HUES64 (cell line): ENCODE measurements around the gene SLC2A10.

ENCODE experiments used
- H3K27ac ChIP-seq: 2 replicates; pipeline ENCODE4 v1.7.0; 2013; ENCODE audit warnings: low read depth, low read length, inconsistent platforms
- H3K27me3 ChIP-seq: 2 replicates; pipeline ENCODE4 v1.6.1; 2013; ENCODE audit warnings: mild to moderate bottlenecking, low read length; ENCODE audit not compliant: insufficient read depth
- H3K36me3 ChIP-seq: 2 replicates; pipeline ENCODE4 v1.6.1; 2013; ENCODE audit warnings: mild to moderate bottlenecking, low read length; ENCODE audit not compliant: insufficient read depth
- H3K4me1 ChIP-seq: 2 replicates; pipeline ENCODE4 v1.6.1; 2013; ENCODE audit warnings: mild to moderate bottlenecking, low read length, moderate library complexity; ENCODE audit not compliant: insufficient read depth
- H3K4me3 ChIP-seq: 2 replicates; pipeline ENCODE4 v1.5.1; 2013; ENCODE audit warnings: mild to moderate bottlenecking, low read length, moderate library complexity
- H3K9ac ChIP-seq: 2 replicates; pipeline ENCODE4 v1.6.1; 2013; ENCODE audit warnings: mild to moderate bottlenecking, low read depth, low read length
- H3K9me3 ChIP-seq: 2 replicates; pipeline ENCODE4 v1.6.1; 2013; ENCODE audit warnings: low read depth, low read length; ENCODE audit not compliant: insufficient read depth
- WGBS: fragments of 150-250, 120-280 bp; methylation state at CpG from one replicate; pipeline ENCODE4 v1.1.7; 2013; ENCODE audit warnings: missing lambda C conversion rate; 5-methylcytosine and 5-hydroxymethylcytosine counted together

SLC2A10 gene

DNA sequence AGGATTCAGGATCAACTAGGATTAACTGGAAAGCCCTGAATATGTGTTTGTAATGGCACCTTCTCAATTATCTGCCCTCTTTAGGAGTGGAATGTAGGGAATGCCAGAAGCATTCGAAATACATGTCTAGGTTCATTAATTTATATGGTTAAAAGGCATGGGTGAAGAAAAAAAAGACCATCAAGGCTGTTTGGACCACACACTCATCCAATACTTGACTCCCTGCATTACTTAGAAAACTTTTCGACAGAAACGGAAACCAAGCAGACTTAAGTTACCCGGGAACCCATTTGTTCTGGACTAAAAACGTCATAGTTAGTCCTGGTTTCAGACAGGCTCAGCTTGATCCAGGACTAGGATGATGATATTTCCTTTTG lies 33.2 kb downstream of the SLC2A10 start:
- no peaks in the 10 kb centered on the region for H3K36me3 ChIP-seq
- WGBS: 86% methylated on average over 5 of the region's 5 CpGs
- no peak overlapping the region for H3K4me3 ChIP-seq
- H3K9ac ChIP-seq: no peak overlapping the region
- no peak overlapping the region for H3K27ac ChIP-seq
- H3K27me3 ChIP-seq: no peaks in the 10 kb centered on the region
- H3K4me1 ChIP-seq: no peaks in the 10 kb centered on the region
- H3K9me3 ChIP-seq: no peaks in the 10 kb centered on the region

DNA sequence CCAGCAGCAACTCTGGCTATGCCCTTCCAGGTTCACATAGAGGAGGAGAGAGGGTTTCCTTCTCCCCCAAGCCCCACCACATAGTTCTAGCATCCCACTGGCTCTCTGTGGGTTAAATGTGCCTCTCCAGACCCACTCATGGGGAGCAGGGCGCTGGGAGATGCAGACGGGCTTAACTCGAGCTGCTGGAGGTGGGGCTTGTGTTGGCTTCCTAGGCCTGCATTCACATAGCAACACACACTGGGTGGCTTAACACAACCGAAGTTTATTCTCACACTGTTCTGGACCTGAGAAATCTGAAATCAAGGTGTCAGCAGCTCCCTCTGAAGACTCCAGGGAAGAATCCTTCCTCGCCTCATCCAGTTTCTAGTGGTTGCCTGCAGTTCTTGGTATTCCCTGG lies 33.6 kb downstream of the SLC2A10 start:
- WGBS: 55% methylated on average over 5 of the region's 5 CpGs
- H3K36me3 ChIP-seq: no peaks in the 10 kb centered on the region
- H3K4me3 ChIP-seq: no peak overlapping the region
- H3K9ac ChIP-seq: no peak overlapping the region
- no peak overlapping the region for H3K27ac ChIP-seq
- no peaks in the 10 kb centered on the region for H3K4me1 ChIP-seq
- H3K9me3 ChIP-seq: no peaks in the 10 kb centered on the region
- no peaks in the 10 kb centered on the region for H3K27me3 ChIP-seq

DNA sequence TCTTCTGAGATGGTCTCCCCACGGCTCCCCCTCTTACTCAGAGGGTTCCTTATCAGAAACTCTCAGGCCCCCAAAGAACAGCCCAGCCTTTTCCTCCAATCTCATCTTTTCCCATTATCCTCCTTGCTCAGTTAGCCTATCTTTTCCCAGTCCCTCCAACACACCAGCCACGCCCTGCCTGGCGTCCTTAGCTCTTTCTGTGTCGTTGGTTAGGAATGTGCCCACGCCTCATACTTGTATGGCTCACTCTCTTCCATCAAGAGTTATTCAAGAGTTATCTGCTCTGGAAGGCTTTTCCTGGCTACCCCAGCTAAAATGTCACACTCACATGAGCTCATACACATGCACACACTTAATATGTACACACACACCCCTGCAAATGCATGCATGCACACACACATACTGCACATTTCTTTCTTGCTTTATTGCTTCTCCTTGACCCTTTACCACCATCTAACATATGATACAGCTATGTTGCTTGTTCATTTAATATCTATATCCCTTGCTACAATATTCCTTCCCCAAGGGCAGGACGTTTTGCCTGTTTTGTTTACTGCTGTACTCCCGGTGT lies 37.6 kb downstream of the SLC2A10 start:
- Histone ChIP-seq H3K9me3 (no peaks in the 10 kb centered on the region), H3K4me1 (no peaks in the 10 kb centered on the region), H3K4me3 (no peak overlapping the region), H3K36me3 (no peaks in the 10 kb centered on the region), H3K27ac (no peak overlapping the region), H3K27me3 (no peaks in the 10 kb centered on the region), H3K9ac (no peak overlapping the region)
- WGBS: 73% methylated on average over 7 of the region's 7 CpGs

DNA sequence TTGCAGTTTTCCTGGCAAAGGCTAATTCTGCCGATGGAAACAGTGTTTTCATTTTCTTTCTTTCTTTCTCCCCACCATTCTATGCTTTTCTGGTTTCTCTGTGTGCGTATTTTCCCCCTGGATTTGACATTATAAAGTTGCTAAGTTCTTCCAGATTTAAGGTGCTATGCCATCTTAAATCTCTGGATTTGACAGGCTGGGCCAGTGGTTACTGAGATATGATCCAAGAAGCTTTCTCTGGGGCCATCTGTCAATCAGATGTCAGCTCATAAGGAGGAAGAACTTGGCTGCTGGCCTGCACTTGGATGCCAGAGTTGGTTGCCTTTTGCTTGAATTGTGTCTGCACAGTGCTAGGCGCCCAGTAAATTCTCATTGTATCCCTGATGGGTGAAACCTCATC lies 39.7 kb downstream of the SLC2A10 start:
- 94% methylated on average over 3 of the region's 3 CpGs for WGBS

DNA sequence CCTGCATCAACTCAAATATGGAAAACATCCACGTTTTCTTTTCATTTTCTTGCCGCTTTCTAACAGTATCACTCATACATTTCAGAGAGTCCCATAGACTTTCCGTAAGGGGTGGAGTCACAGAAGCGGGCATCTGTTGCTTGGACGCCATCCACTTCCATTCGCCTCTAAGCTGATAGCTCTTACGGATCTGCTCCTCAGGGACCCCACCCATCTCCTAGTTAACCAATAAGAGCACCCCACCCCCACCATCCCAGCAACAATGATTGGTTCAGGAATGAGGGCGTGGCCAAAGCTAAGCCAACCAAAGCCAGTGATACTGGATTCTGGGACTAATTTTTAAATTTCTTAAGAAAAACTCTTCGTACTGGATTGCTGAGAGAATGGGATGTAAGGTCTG lies 42.4 kb downstream of the SLC2A10 start:
- Histone ChIP-seq H3K9ac (no peak overlapping the region), H3K27me3 (no peaks in the 10 kb centered on the region), H3K36me3 (no peaks in the 10 kb centered on the region), H3K4me1 (no peaks in the 10 kb centered on the region), H3K27ac (no peak overlapping the region), H3K9me3 (no peaks in the 10 kb centered on the region), H3K4me3 (no peak overlapping the region)
- 87% methylated on average over 9 of the region's 9 CpGs for WGBS

More for the DNA sequence above, 39.7 kb downstream of the SLC2A10 start:
- H3K27me3 ChIP-seq: no peaks in the 10 kb centered on the region
- H3K27ac ChIP-seq: no peak overlapping the region
- no peaks in the 10 kb centered on the region for H3K36me3 ChIP-seq
- H3K9me3 ChIP-seq: no peaks in the 10 kb centered on the region
- no peaks in the 10 kb centered on the region for H3K4me1 ChIP-seq
- H3K4me3 ChIP-seq: no peak overlapping the region
- H3K9ac ChIP-seq: no peak overlapping the region

DNA sequence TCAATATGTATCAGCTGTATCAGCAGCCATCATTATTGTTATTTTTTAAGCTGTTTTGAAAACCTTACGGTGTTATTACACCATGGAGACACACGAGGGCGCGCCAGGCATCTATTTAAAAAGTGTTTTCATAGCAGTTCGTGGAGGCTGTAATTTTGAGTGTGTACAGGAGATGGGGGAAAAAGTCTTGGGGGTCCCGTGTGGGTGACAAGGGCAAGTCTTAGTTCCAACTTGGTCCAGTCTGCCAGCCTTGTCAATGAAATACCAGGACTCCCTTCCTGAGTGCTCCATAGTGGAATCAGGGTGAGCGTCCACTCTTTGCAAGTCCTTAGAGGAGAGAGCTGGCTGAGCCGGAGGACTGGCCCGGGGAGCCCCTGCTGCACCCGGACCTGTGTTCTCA lies 43.3 kb downstream of the SLC2A10 start:
- H3K9me3 ChIP-seq: no peaks in the 10 kb centered on the region
- no peak overlapping the region for H3K27ac ChIP-seq
- 26% methylated on average over 10 of the region's 10 CpGs for WGBS
- no peaks in the 10 kb centered on the region for H3K27me3 ChIP-seq
- no peak overlapping the region for H3K4me3 ChIP-seq
- H3K9ac ChIP-seq: no peak overlapping the region
- no peaks in the 10 kb centered on the region for H3K36me3 ChIP-seq
- H3K4me1 ChIP-seq: no peaks in the 10 kb centered on the region

DNA sequence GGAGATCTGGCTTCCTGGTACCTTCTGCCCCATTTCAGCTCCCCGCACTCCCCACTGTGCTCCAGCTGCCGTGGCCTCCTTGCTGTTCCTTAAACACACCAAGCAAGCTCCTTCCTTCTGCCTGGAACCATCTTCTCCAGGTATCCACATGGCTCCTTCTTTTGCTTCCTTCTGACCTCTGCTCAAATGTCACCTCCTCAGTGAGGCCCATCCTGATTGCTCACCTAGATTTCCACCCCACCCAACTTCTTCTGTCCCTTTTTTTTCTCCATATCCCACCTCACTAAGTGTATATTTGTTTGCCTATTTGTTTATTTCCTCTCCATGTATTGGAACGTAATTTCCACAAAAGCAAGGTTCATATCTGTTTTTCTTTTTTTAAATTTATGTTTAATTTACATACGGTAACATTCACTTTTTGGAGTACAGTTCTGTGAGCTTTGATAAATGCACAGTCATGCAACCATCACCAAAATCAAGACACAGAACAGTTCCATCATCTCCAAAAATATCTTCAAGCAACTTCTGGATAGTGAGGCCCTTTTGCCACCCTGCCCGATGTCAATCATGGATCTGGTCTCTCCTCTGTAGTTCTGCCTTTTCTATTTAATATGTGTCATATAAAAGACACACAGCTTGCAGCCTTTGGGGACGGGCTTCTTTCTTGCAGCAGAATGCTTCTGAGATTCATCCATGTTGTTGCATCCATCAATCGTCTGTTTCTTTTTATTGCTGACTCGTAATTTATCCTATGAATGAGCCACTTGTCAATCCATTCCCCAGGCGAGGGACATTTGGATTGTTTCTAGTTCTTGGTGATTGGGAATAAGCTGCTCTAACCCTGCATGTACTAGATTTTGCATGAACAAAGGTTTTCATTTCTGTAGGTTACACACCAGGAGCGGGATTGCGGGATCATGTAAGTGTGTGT lies 46.3 kb downstream of the SLC2A10 start:
- H3K27ac ChIP-seq: no peak overlapping the region
- H3K36me3 ChIP-seq: no peaks in the 10 kb centered on the region
- H3K9me3 ChIP-seq: no peaks in the 10 kb centered on the region
- H3K4me3 ChIP-seq: no peak overlapping the region
- H3K9ac ChIP-seq: no peak overlapping the region
- WGBS: 93% methylated on average over 10 of the region's 11 CpGs
- H3K4me1 ChIP-seq: no peaks in the 10 kb centered on the region
- no peaks in the 10 kb centered on the region for H3K27me3 ChIP-seq

DNA sequence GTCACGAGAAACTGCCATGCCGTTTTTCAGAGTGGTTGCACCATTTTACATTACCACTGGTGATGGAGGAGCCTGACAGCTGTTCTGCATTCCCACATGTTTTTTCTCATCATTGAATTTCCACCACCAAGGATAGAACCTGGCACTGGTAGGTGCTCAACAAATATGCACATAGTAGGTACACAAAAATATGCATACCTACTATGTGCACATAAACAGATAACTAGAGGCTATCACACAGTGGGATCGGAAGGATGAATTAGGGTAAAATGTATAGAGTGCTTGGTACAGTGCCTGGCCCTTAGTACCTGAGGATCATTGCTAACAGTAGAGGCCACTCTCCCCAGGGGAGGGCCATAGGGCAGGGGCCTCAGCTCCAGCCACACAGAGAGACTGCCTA lies 47.0 kb downstream of the SLC2A10 start:
- no peaks in the 10 kb centered on the region for H3K4me1 ChIP-seq
- 98% methylated on average over 3 of the region's 3 CpGs for WGBS
- H3K9ac ChIP-seq: no peak overlapping the region
- H3K27ac ChIP-seq: no peak overlapping the region
- H3K36me3 ChIP-seq: no peaks in the 10 kb centered on the region
- H3K9me3 ChIP-seq: no peaks in the 10 kb centered on the region
- H3K27me3 ChIP-seq: no peaks in the 10 kb centered on the region
- H3K4me3 ChIP-seq: no peak overlapping the region

DNA sequence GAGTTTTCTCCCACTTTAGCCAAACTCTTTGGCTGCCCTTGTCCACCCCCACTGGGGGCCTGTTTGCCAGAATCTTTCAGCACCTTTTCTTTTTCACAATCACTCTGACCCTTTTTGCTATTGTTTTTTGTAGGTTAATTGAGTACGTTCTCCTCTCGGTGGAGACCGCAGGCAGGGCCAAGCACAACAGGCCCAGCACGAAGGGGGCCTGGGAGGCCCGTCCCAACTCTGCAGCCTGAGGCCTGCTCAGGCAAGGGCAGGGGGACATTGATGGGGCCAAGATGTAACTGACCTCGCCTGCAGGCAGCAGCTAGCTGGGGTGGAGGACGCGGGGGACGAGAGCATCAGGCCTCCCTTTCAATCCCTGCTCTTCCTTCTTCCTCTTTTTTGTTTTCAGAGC lies 47.7 kb downstream of the SLC2A10 start:
- no peaks in the 10 kb centered on the region for H3K27me3 ChIP-seq
- 90% methylated on average over 9 of the region's 9 CpGs for WGBS

DNA sequence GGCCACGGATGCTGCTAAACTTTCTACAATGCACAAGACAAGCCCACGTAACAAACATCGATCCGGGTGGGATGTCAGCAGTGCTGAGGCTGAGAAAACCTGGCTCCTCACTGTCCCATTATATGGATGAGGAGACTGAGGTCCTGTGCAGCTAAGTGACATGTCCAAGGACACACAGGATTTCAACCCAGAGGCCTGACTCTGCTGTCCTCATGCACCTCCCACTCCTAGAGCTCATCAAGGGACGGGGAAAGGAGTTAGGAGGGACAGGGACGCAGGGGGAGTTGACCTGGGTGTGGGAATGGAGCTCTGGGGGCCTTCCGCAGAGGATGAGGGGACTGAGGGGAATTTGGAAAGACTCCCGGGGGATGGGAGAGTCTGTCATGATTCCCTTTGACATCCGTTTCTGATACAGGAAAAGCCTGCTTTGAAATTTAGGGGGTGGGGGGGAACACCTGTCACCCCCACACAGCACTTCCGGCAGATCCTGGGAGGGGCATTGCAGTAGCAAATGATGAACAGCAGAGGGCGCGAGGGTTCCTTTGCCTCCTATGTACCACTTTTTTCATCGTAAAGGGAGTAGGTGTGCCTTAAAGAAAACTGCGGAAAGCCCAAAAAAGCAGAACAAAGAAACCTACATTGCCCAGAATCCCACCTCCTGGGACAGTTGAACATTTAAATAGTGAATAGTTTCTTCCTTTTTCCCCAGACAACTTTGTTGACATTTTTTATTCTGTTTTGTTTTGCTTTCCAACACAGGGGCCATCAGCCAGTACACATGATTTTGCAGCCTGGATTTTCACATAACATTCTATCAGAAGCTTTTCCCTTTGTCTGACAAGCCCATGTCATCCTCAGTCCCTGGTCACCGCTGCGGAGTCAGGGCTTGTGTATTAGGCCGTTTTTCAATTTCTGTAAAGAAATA lies 48.6 kb downstream of the SLC2A10 start:
- Histone ChIP-seq H3K4me1 (no peaks in the 10 kb centered on the region), H3K9me3 (no peaks in the 10 kb centered on the region), H3K9ac (no peak overlapping the region), H3K4me3 (no peak overlapping the region), H3K27ac (no peak overlapping the region), H3K27me3 (no peaks in the 10 kb centered on the region), H3K36me3 (no peaks in the 10 kb centered on the region)
- WGBS: 56% methylated on average over 17 of the region's 17 CpGs

More for the DNA sequence above, 47.7 kb downstream of the SLC2A10 start:
- H3K27ac ChIP-seq: no peak overlapping the region
- H3K4me3 ChIP-seq: no peak overlapping the region
- no peaks in the 10 kb centered on the region for H3K36me3 ChIP-seq
- no peaks in the 10 kb centered on the region for H3K4me1 ChIP-seq
- H3K9ac ChIP-seq: no peak overlapping the region
- H3K9me3 ChIP-seq: no peaks in the 10 kb centered on the region
